ENCODE measurements around the gene SMCO4.
"Not testable (repeated sequence)": the region's sequence is repeated elsewhere in the genome, so short reads cannot be mapped to it uniquely, and the experiment has no call there.

Gene SMCO4

DNA sequence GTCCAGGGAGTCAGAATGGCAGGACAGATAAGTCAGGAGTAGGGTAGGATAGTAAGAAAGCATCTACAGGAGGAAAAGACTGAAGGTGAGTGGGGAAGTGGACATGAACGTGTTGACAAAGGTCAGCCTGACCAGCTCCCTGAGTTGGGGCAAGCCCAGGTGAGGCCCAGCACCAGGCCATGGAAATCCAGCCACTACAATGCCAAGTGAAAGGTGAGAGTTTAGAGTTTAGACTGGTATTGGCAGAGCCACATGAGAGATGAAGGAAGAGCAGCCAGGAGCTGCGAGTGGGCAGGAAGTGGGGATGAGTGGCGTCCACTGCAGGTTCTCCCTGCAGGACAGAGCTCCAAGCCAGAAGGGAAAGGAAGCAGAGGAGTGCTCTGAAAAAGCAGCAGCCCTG, 16.5 kb upstream of the SMCO4 start:
- no peak for DNase-seq

GRCh38 chr11:93552874-93553273, 9.7 kb upstream of the SMCO4 start:
- no peak for DNase-seq

DNA sequence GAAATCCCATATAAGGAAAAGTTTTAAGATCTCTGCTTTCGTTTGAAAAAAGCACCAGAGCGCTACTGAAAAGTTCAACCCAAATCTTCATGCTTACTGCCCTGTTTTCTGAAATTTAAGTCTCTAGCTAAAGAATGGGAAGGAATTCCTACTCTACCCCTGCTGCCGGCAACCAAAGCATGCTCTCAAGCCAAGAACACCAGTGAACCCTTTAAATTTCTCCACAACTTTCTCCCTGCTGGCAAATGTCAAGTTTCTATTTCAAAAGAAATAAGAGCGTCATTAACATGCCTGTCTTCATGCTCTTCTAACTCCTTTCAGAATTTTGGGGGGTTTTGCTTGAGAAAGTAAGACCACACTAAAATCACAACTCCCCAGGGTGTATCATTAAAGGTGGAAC, 6.8 kb upstream of the SMCO4 start:
- DNase-seq = no peak

DNA sequence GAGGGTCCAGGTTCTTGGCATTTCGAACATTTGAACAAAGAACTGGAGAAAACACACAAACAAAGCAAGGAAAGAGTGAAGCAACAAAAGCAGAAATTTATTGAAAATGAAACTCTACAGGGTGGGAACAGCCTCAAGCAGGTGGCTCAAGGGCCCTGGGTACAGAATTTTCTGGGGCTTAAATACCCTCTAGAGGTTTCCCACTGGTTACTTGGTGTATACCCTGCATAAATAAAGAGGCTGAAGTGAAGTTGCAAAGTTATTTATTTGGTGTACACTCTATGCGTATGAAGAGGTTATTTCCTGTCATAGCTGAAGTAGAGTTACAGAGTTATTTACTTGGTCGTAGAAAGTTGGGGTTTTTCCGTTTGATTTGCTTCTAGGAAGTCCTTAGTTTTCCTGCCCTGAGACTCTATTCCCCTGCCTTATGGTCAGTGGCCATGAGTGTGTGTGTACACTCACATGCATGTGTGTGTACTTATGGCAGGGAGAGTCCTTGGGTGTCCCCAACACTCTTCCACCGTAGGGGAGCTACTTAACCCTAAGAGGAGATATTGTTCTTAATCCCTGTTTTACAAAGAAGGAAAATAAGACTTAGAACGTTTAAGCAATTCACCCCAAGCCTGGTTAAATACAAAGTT, 5.6 kb upstream of the SMCO4 start:
- no peak for DNase-seq

DNA sequence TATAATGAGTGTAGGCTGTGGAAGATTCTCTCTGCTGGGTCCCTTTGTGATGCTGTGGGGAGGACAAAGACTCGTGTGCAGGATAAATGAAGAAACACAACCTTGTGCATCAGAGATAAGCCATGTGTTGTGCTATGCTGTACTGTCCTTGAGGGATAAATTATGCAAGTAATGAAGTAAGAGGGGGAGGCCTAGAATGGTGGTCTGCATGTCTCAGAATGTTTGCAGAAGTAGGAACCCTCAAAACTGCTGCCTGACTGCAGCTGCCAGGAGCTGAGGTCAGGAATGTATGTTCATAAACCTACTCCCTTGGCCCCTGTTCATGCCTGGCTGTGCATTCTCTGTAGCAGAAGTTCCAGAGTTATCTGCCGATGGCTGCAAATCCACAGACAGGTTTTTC, 4.6 kb upstream of the SMCO4 start:
- no peak for DNase-seq

GRCh38 chr11:93547028-93547427, 3.8 kb upstream of the SMCO4 start:
- DNase-seq = no peak

- no peak for DNase-seq
Measured at GRCh38 chr11:93545566-93545965, 2.4 kb upstream of the SMCO4 start.

- no peak for DNase-seq
Measured at GRCh38 chr11:93542811-93543229, 371 bp downstream of the SMCO4 start.

GRCh38 chr11:93541884-93542810, 1.0 kb downstream of the SMCO4 start:
- DNase-seq = peak; percentile 39 to 47

- DNase-seq = no peak
Measured at GRCh38 chr11:93540896-93541553, 2.2 kb downstream of the SMCO4 start.

DNA sequence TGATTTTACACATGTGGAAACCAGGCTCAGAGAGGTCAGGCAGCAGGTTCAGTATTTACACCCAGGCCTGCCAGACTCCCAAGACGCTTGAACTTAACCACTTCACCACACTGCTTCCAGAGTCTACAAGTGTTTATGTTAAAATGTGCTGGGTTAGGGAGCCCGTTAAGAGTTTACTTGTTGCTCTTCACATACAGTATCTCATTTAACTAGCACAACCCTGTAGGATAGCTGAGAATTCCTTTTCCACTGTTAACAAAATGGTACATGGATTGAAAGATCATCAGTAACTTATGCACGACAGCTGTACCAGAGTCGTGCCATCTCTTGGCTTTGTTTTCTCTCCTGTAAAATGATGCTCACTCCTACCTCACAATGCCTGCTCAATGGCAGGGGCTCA, 2.9 kb downstream of the SMCO4 start:
- no peak for DNase-seq

DNA sequence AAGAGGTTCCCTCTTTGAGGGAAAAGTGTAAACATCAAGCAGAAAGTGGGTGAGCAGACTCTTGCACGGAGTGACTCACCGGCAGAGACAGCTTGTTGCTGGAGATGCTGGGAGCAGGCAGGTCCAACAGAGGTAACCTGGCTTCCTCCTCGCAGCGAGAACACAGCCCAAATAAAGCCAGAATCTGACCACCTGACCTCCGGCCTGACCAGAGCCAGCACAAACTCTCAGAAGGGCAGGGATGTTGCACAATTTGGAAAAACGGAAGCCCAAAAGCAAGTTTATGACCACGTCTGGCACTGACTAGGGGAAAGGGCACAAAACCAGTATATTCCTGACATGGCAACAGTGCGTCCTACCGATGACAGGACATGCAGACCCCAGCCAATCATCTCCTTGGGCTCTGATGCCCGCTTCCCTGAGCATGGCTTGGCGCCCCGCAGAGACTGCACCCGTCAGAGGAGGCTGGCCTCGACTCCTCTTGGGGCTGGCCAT, 5.4 kb downstream of the SMCO4 start:
- peak in 1 of 2 donors; percentile 38 for DNase-seq

DNA sequence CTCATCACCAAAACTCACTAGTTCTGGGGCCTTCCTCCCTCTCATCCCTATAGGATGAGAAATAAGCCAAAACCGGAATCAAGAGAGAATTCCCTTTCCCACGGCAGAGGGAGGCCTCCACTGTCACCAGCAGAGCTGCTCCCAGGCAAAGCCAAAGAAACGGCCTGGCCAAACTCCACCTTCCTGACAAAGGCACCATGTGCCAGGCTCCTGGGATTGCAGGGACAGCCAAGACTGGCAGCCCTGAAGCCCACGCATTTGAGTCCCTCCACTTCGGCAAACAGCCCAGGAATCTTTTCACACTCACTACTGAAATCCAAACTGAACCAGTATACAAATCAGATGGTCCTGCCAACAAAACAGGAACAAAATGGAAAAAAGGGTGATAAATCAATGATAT, 6.1 kb downstream of the SMCO4 start:
- no peak for DNase-seq

DNA sequence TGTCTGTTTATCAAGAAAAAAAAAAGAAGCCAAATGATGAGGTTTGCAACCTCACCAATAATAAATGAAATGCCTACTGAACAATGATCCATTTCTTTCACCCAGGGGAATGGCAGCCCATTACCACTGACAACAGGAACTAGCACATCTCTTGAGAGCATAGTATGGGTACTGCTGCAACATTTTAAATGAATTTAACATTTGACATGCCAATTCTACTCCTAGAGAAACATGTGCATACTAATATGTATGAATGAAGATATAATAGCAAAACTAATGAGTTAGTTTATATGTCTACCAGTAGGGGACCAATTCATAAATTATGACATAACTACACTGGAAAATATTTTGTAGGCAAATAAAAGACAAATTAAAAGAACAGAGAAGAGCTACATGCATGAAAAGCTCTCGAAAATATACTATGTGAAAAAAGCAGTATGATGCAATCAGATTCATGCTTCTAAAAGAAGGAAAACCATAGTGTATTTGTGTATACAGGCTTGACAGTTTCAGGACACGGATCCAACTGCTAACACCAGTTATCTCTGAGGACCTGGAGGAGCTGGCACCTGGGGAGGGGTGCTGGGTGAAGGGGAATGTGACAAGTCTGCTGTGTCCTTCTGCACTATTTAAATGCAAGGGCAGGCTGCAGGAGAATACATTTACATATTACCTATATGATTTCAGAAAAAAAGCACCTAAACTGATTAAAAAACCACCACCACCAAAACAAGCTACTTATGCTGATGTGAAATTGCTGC, 6.9 kb downstream of the SMCO4 start:
- no peak for DNase-seq

GRCh38 chr11:93535578-93535977, 7.6 kb downstream of the SMCO4 start:
- not testable (repeated sequence) for DNase-seq

DNA sequence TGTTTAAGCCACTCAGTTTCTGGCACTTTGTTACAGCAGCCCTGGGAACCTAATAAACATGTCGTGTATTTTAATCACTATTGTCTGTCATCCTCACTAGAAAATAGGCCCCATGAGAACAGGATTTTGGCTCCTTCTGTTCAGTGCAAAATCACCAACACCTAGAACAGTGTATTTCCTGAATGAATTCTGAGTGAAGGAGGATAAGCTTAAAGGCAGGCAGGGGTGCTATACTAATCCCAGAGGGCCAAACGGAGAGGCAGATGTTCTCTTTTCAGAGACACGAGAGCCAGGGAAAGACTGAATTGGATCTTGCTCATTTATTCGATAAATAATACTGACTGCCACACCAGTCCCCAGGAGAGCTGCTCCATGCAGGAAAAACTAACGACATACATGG, 10.4 kb downstream of the SMCO4 start:
- DNase-seq = no peak

- no peak for DNase-seq
Measured at GRCh38 chr11:93532281-93532789, 10.9 kb downstream of the SMCO4 start.

- DNase-seq = no peak
Measured at GRCh38 chr11:93530468-93530826, 12.7 kb downstream of the SMCO4 start.

DNA sequence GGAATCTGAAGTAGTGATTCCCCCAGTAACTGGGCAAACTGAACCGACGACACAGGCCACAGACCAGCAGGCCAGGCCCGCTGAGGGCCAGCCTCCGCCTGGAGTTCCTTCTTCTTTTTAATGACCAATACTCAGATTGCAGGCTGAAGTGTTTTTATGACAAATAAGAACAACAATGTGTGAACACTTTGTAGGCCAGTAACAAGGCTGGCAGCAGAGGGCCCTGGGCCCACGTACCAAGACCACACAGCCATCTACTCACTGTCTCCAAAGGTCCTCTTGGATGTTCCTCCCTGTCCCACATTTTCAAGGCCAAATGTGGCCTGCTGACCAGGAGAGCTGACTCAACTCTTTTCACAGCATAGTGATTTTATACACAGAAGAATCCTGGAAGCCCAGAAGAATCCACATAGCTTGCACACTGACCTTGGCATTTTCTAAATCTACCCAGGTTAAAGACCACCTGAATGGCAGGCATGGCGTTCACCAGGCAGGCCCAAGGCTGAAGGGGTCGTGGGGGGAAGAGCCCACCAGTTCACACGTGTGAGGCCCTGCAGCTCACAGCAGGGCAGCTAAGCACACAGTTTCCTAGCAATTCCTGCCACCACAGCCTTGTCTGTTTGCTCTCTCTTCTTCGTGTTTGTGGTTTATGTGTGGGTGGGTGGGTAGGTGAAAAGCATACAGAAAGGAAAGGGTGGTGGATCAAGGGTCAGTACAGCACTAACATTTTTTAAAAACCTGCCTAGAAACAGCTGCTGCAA, 13.3 kb downstream of the SMCO4 start:
- DNase-seq = peak in 1 of 2 donors; percentile 15

GRCh38 chr11:93528757-93529645, 14.2 kb downstream of the SMCO4 start:
- no peak for DNase-seq

- DNase-seq = no peak
Measured at GRCh38 chr11:93528252-93528651, 14.9 kb downstream of the SMCO4 start.
